Chondrocyte (in vitro differentiated cells): ENCODE data around the gene CCDC142. TPM values are rescaled to one million over a fixed set of nuclear protein-coding genes. Genes with fewer than 3 reads are reported as not detected.

ENCODE experiments used
- DNase-seq: peaks from one replicate; pipeline ENCODE4 v3.0.0; 2021; ENCODE audit warnings: mixed read lengths, low spot score
- H3K27ac Mint-ChIP-seq: one replicate; pipeline ENCODE4 v1.8.0; 2021; ENCODE audit warnings: mild to moderate bottlenecking, moderate library complexity, mixed read lengths; ENCODE audit not compliant: unreplicated experiment
- H3K27me3 Mint-ChIP-seq: 2 replicates; pipeline ENCODE4 v1.8.0; 2021; ENCODE audit warnings: low read depth, mixed read lengths
- H3K36me3 Mint-ChIP-seq: 2 replicates; pipeline ENCODE4 v1.8.0; 2021; ENCODE audit warnings: low read depth, mixed read lengths
- H3K4me1 Mint-ChIP-seq: 2 replicates; pipeline ENCODE4 v1.8.0; 2021; ENCODE audit warnings: low read depth, mild to moderate bottlenecking, mixed read lengths
- H3K4me3 Mint-ChIP-seq: one replicate; pipeline ENCODE4 v1.8.0; 2021; ENCODE audit warnings: mild to moderate bottlenecking, moderate library complexity, mixed read lengths; ENCODE audit not compliant: unreplicated experiment
- H3K9me3 Mint-ChIP-seq: 2 replicates; pipeline ENCODE4 v1.8.0; 2021; ENCODE audit warnings: low read depth, mixed read lengths
- total RNA-seq: library from RNA; stranded (reverse); gene quantifications from 3 replicates; pipeline ENCODE4 v1.2.1, GENCODE V29; 2021
- TF ChIP-seq, protein P1 (sequence below): fragments of 200-600 bp; sonication (generic); IDR thresholded peaks from 2 replicates; pipeline ENCODE4 v1.5.0; 2021; ENCODE audit warnings: antibody characterized with exemption, mild to moderate bottlenecking, moderate library complexity

CCDC142 gene
- total RNA-seq, 1 donor from 2014 or later, result 12.7 TPM

DNA sequence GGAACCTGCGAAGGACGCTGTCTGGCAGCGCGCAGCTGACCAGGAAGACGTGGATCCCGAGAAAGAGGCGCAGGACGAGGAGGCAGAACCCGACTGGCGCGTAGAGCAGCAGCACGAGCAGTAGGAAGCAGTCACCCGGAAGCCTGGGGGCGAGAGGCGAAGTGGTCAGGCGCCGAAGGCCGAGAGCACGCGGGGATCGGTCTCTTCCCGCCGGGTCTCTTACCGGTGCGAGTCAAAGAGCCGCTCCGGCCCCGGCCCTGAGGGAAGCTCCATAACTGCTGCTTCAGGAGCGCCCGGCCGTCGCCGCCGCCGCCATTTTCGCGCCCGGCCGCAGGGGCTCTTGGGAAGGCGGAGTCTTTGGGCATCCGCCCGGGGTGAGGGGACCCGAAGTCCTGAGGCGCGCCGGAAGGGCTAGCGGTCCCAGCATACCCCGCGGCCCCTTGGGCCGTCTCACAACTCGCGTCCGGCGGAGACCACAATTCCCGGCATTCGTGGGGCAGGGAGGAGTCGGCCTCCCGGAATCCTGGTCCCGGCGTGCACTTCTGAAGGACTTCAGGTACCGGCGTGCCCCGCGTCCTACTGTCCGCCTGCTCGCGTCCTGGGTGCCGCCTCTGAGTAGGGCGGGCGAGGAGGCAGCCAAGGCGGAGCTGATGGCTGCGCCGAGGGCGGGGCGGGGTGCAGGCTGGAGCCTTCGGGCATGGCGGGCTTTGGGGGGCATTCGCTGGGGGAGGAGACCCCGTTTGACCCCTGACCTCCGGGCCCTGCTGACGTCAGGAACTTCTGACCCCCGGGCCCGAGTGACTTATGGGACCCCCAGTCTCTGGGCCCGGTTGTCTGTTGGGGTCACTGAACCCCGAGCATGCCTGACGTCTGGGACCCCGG is 46.8 kb upstream of the CCDC142 start, which contains the start of the genes AUP1 and HTRA2:
Gene AUP1 (minus strand): TSS at position 350 of the 882 bp plus-strand sequence. CDS start 77 bp downstream, at position 273.
Gene HTRA2 (plus strand): TSS at position 577 of the 882 bp plus-strand sequence. CDS start 74 bp downstream, at position 651.
- TF ChIP-seq, protein P1, sequence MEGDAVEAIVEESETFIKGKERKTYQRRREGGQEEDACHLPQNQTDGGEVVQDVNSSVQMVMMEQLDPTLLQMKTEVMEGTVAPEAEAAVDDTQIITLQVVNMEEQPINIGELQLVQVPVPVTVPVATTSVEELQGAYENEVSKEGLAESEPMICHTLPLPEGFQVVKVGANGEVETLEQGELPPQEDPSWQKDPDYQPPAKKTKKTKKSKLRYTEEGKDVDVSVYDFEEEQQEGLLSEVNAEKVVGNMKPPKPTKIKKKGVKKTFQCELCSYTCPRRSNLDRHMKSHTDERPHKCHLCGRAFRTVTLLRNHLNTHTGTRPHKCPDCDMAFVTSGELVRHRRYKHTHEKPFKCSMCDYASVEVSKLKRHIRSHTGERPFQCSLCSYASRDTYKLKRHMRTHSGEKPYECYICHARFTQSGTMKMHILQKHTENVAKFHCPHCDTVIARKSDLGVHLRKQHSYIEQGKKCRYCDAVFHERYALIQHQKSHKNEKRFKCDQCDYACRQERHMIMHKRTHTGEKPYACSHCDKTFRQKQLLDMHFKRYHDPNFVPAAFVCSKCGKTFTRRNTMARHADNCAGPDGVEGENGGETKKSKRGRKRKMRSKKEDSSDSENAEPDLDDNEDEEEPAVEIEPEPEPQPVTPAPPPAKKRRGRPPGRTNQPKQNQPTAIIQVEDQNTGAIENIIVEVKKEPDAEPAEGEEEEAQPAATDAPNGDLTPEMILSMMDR, result no peak

DNA sequence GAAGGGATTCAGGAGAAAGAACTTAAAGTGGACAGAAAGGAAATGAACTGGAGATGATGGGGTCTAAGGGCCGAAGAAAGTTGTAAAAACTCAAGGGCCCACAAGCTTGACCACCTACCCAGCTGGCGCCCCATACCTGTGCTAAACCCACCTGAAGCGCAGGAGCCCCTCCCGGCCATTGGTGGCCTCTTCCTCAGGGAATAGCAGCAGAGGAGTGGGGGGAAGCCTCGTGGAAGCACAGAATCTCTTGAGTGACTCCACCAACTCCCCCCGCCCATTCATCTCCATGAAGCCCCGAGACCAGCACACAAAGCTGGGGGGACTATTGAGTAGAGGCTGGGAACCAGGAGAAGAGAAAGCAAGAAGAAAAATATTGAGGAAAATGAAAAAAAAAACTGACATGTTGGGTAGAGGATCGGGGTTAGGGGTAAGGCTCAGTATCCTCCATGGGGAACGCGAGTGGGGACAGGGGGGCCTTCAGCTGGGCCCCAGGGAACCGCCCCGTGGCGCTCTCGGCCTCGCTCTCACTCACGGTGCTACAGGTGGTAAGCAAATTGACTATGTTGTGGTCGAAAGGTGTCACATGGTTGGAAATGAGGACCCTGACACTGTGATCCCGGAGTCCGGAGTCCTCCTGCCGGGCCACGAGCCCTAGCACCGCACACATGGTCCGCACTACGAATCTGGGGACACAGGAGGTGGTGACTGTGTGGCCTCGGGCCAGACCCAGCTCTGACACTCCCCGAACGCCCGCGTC is 46.0 kb upstream of the CCDC142 start:
- H3K9me3 Mint-ChIP-seq, result no peaks in the 10 kb centered on the region
- peak overlapping the region; percentile 95 for H3K27ac Mint-ChIP-seq
- peak overlapping the region; percentile 98 for H3K4me3 Mint-ChIP-seq
- TF ChIP-seq, protein P1, result no peak
- DNase-seq, result peak; percentile 72
- peaks cover 23% of the 10 kb centered on the region for H3K36me3 Mint-ChIP-seq
- H3K4me1 Mint-ChIP-seq, result peaks cover 40% of the 10 kb centered on the region
- no peaks in the 10 kb centered on the region for H3K27me3 Mint-ChIP-seq

More for the DNA sequence above, 46.8 kb upstream of the CCDC142 start, which contains the start of the genes AUP1 and HTRA2:
- Mint-ChIP-seq H3K4me1 (peaks cover 40% of the 10 kb centered on the region), H3K27me3 (no peaks in the 10 kb centered on the region), H3K9me3 (no peaks in the 10 kb centered on the region), H3K36me3 (peaks cover 27% of the 10 kb centered on the region), H3K27ac (peak within 1 kb of the TSS; percentile 95), H3K4me3 (peak within 1 kb of the TSS; percentile 98)
- DNase-seq, result peak; percentile 100

DNA sequence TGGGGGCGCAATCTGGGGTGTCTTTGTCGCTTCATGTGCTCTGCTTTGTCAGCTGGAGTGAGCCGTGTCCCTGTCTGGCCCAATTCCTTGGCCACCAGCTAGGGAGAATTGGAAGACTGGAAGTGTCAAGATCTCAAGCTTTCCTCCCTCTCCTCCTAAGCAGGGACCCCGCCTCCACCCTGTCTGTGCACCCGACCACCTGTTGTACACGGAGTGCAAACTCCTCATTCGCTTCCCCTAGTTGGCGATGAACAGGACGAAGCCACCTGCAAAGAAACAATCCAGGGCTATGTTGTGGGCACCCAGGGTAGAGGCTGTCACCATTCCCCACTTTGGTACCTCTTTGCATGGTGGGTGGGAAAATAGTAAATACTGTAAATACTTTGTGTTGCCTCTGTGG is 44.9 kb upstream of the CCDC142 start:
- H3K4me3 Mint-ChIP-seq, result peak overlapping the region; percentile 98
- no peaks in the 10 kb centered on the region for H3K9me3 Mint-ChIP-seq
- no peak overlapping the region for H3K27ac Mint-ChIP-seq
- DNase-seq, result peak; percentile 77
- H3K4me1 Mint-ChIP-seq, result peaks cover 39% of the 10 kb centered on the region
- peaks cover 2% of the 10 kb centered on the region for H3K27me3 Mint-ChIP-seq
- peaks cover 20% of the 10 kb centered on the region for H3K36me3 Mint-ChIP-seq
- TF ChIP-seq, protein P1, result no peak

DNA sequence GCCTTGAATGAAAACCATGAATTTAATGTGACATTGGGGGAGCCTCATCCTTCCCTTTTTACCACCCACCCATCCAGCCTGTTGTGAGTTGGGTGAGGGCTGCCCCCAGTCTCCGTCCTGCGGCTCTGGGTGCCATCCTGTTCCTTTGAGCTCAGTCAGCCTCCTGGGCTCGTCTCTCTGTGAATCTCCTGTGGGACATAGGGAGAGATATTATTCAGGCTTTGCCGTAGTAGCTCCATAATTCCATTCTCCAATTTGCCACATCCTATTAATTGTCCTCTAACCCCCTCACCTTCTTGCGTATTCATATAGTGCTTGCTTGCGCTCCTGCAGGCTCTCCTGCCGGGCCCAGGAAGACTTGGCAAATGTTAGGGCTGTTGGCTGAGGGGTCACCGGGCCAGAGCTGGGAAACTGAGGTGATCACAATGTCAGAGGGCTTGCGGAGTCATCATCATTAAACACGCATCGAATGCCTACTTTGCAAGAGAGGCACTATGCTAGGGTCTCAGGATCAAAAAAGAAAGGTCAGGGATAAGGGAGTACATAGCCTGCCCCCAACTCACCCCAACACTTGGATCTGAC is 43.9 kb upstream of the CCDC142 start:
- TF ChIP-seq, protein P1, result no peak
- H3K36me3 Mint-ChIP-seq, result peaks cover 19% of the 10 kb centered on the region
- H3K4me1 Mint-ChIP-seq, result peaks cover 30% of the 10 kb centered on the region
- H3K4me3 Mint-ChIP-seq, result no peak overlapping the region
- DNase-seq, result peak; percentile 50
- H3K9me3 Mint-ChIP-seq, result no peaks in the 10 kb centered on the region
- no peak overlapping the region for H3K27ac Mint-ChIP-seq
- H3K27me3 Mint-ChIP-seq, result peaks cover 8% of the 10 kb centered on the region
